PC-3 (cell line): Measurements from ENCODE around the gene MTRF1.

Experiments
- EZH2 ChIP-seq: fragments of 300-600 bp; sonication (generic); IDR thresholded peaks from one replicate; pipeline ENCODE4 v1.6.1; 2017; ENCODE audit warnings: antibody characterized with exemption, mild to moderate bottlenecking, low read length; ENCODE audit not compliant: unreplicated experiment
- TF ChIP-seq, protein P1 (sequence below): fragments of 300-600 bp; sonication (generic); conservative IDR thresholded peaks from 2 replicates; pipeline ENCODE4 v1.5.1; 2017; ENCODE audit warnings: antibody characterized with exemption, low read depth, mild to moderate bottlenecking, low read length

DNA sequence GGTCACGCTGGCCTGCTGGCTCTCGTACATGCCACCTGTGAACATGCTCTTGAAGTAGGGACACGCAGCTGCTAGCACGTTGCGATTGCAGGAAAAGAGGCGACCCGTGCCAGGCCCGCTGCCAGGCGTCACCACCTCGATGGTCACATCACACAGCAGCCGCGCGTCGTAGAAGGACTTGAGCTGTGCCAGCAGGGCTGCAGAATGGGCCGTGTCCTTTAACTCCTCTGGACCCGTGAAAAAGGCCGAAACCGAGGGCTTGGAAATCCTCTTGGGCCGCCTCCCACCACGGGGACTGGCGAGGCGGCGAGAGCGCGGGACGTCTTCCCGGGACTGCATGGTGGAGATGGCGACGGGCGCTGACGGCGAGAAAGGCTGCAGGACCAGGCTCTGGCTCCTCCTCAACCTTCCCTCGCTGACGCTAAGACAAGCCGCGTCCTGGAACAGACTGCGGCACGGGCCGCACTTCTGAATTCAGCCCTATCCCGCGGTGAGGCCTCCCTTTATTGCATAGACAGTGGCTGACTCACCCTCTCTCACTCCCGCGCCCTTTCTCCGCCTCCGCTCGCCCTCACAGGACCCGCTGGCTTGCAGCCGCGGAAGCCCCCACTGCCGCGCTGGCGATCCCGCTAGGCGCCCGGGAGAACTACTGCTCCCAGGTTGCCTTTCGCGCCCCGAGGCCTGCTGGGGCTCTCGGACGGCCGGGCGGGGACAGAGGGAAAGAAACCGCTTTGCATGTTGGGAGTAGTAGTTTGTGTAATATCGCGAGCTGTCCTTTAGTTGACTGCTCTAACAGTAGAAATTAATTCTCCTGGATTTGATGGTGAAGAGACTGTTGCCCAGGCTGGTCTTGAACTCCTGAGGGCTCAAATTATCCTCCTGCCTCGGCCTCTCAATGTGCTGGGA, 69.2 kb downstream of the MTRF1 start, which contains the start of gene KBTBD7:
- no peak for TF ChIP-seq EZH2
- TF ChIP-seq, protein P1, sequence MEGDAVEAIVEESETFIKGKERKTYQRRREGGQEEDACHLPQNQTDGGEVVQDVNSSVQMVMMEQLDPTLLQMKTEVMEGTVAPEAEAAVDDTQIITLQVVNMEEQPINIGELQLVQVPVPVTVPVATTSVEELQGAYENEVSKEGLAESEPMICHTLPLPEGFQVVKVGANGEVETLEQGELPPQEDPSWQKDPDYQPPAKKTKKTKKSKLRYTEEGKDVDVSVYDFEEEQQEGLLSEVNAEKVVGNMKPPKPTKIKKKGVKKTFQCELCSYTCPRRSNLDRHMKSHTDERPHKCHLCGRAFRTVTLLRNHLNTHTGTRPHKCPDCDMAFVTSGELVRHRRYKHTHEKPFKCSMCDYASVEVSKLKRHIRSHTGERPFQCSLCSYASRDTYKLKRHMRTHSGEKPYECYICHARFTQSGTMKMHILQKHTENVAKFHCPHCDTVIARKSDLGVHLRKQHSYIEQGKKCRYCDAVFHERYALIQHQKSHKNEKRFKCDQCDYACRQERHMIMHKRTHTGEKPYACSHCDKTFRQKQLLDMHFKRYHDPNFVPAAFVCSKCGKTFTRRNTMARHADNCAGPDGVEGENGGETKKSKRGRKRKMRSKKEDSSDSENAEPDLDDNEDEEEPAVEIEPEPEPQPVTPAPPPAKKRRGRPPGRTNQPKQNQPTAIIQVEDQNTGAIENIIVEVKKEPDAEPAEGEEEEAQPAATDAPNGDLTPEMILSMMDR: no peak
